Activated naive CD4-positive, alpha-beta T cell treated with Interleukin-2 at 50 U/mL for 16 hours (primary cell): ENCODE results near the gene PDZK1IP1.
"Not testable (repeated sequence)": the region's sequence is repeated elsewhere in the genome, so short reads cannot be mapped to it uniquely, and the experiment has no call there.

Source experiments
- DNase-seq: peaks from one replicate; pipeline ENCODE4 v3.0.0-alpha.2; 2020

The PDZK1IP1 gene

DNA sequence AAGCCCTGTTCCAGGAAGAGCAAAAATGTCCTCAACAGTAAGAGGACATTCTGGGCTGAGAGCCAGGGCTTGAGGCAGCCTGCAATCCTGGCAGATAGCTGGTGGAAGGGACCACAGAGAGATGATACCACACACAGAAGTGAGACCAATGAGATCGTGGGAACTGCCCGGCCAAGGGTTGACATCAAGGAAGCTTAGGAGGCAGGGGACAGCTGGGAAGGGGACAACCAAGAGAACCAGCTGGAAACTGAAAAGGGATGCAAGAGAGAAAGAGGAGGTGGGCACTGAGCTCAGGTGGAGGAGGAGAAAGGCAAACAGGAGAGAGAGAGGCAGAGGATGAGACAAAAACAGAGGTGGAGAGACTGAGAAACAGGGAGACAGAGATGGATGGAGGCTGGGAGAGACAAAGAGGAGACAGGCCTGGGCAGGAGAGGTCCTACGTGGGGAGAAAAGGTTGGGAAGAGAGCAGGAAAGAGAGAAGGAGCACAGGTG is 9.2 kb downstream of the PDZK1IP1 start:
- no peak for DNase-seq

DNA sequence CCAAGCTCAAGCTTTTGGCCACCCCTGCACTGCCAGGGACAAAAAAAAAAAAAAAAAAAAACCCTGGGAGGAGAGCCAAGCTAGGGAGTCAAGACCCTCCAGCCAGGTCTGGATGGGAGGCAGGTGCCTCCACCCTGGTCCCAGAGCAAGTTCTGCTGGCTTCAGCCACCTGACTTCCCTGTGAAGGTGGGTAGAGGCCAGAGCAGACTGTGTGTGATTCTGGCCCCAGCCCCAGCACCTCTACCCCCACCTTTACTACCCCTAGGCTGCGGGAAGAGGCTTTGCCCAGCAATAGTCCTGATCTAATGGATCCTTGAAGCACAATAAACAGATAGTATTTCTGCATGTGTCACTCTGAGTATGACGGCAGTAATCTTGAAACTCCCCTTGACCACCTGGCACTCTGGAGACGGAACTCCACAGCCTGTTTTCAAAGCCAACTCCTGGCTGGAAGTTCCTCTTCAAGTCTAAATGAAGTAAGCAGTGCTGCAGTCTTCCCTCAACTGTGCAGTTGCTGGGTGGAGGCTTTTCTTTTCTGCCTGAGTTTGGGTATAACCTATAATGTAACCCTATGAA is 9.8 kb downstream of the PDZK1IP1 start:
- no peak for DNase-seq

DNA sequence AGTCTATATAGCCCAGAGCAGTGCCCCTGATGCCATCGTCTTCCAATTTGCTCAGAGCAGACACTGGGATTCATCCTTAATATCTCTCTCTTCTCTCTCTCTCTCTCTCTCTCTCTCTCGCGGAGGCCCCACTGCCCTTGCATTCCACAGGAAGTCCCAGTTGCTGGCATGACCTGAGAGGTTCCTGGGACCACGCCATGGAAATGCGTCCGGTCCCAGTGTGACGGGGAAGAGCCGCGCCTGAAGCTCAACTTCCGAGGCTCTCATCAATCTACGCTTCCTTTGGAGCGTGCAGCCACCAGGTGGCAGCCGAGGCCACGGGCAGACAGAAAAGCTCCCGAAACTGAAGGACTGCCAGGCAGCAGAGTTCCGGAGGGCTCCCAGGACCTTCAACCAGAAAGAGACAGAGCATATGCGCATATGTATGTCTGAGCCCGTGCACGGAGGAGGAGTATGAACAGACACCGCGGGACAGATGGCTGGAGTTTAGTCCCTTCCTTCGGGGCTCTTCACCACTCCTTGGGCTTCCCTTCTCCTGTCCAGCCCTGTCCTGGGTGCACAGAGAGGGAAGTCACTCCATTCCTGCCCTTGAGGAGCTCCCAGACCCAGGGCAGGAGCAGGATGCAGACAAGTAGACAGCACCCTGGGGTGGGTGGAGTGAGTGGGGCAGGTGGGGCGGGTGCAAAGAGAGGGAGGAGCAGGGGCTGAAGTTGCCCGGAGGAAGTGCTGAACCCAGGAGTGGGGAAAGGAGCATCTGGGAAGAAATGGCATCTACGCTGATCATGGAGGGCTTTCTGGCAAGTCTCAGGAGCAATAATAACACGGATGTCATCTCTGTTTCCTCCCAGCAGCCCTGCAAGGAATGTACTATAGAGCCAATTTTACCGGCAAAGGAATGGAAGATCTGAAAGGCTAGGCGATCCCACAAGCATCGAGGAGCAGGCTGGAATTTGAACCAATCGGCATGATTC is 10.5 kb downstream of the PDZK1IP1 start:
- DNase-seq, result peak; percentile 78

DNA sequence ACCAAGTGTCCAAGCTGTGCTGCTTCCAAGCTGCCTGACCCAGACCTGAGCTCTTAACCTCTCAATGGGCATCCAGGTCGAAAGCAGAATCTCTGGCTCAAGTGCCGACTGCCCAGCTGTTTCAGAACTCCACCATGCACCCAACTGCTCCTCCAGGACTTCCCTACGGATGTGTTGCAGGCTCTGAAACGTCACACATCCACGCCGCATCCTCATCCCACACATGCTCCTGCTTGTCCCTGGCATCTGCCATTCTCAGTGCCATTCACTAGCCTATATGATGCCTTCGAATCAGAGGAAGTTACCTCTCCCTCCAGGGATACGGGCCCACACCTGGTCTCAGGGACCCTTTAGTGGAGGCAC is 11.2 kb downstream of the PDZK1IP1 start:
- DNase-seq, result no peak

DNA sequence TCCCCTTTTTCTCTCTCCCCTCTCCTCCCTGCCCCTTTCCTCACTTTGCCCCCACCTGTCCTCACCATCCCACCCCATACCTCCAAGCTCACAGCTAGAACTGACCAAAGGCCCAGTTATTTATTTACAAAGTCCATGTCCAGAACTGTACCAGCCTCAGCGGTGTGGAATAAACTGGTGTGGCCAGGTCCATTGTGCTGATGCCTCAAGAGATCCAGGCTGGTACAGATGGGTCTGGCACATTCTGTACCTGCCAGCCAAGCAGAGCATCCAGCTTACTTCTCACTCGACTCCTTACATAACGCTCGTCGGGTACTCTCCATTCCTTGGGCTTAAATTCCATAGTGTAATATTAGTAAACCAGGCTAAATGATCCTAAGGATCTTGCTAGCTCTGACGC is 11.8 kb downstream of the PDZK1IP1 start:
- DNase-seq, result no peak

DNA sequence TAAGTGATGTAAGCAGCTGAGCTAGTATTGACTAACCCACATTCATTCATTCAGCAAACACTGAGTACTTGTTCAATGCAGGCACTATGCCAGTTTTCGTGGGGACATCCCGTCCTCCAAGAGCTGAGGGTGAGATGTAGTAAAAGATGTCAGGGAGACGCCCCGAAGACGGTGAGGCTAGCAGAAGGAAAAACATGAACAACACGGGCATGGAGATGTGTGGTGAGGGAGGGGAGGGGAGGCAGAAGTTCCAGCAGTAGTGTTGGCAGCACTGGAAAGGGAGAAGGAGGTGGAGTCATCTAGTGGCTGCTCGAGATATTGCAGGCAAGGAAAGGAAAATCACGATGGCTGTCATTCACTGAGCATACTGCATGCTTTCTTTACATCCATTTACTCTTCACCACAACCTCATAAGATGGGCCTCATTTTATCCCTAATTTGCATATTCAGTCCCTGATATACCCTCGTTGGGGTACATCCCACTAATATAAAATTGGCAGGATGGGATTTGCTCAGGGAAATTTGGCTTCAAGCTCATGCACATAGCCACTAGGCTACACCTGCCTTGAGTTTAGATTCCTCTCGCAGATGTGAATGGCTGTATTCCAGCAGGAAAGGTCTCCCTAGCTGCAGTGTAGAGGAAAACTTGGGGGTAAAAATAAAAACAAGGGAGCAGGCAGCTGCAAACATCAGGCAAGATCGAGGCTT is 14.5 kb downstream of the PDZK1IP1 start:
- DNase-seq, result peak; percentile 50

DNA sequence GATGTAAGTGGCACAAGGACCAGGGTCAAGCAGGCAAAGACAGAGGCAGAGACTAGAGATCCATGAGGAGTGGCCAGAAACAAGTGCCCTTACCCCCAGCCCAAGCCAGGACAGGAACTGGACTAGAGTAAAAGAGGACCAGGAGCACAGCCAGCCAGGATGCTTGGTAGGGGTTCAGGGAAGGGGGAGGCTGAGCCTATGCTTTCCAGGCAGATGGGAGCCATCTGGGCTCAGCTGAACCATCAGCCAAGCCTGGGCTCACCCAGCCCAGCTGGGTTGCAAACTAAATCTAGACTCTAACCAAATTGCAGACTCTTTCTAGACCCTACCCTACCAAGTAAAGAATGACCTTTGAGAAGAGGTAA is 15.2 kb downstream of the PDZK1IP1 start:
- DNase-seq, result no peak

DNA sequence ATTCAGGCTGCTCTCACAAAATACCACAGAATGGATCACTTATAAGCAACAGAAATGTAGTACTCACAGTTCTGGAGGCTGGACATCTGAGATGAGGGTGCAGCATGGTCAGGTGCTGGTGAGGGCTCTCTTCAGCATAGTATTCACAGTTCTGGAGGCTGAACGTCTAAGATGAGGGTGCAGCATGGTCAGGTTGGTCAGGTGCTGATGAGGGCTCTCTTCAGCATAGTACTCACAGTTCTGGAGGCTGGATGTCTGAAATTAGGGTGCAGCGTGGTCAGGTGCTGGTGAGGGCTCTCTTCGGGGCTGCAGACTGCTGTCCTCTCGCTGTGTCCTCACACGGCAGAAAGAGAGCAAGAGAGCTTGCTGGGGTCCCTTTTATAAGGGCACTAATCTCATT is 17.1 kb downstream of the PDZK1IP1 start:
- DNase-seq, result no peak

DNA sequence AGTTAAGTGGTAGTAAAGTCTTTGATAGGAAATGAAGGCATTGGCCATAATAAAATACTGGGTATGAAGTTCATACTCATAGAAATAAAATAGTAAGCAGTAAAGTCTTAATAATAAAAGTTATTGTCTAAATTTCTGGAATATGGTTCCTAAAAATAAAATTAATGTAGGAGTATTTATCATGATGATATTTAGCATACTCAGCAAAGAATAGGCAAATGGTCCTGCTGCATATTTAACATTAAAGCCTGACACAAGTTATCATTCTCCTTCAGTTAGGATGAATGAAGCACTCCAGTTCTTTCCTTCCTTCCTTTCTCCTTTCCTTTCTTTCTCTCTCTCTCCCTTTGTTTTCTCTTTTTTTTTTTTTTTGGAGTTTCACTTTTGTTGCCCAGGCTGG is 25.3 kb downstream of the PDZK1IP1 start:
- no peak for DNase-seq

DNA sequence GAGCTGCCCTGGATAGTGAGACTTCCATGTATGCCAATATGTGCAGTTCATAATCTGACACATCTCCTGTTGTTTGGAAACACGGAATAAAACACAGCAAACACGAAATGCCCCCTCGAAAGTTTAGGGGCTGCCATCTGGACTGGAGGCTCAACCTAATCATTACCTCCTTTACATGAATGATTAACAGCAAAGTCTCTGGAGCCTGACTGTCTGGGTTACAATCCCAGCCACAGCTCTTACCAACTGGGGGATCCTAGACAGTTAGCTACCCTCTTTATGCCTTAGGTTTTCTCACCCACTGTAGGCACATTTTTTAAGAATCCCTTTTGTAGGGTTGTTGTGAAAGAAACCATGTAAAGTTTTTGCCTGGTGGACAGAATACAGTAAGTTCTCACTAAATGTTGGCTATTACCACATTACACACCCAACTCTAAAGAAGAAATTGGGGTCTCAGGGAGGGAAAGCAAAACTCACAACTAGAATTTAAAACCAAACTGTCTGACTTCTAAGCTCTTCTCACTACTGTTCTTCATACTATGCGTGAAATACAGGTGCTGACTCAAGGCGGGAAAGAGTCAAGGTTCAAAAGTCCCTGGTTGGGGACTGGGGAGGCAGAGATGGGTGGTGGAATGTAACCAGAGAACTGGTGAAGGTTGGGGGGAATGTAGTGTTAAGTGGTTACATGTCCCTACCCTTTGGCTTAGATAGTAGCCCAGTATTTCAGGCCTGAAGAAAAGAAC is 28.4 kb downstream of the PDZK1IP1 start:
- no peak for DNase-seq

DNA sequence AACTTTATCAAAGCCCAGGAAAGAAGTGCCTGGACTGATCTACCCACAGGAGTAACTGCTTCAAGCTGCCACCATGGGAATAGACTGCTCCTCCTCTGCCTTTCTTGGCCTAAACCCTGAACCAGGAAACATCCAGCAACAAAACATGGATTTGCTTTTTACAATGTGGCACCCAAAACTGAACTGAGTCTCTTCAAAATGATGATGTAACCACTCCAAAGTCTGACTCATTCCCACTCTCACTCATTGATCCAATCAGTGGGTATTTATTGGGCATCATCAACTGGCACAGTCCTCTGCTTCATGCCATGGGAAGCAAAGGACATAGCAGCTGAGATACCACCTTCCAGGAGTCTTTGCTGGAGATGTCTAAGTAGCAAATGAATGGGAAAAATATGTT is 29.1 kb downstream of the PDZK1IP1 start:
- no peak for DNase-seq

DNA sequence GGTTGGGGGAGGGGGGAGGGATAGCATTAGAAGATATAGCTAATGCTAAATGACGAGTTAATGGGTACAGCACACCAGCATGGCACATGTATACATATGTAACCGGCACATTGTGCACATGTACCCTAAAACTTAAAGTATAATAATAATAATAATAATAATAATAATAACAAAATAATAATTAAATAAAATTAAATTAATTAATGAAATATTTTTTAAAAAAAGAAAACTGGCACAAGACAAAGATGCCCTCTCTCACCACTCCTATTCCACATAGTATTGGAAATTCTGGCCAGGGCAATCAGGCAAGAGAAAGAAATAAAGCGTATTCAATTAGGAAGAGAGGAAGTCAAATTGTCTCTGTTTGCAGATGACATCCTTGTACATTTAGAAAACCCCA is 31.9 kb downstream of the PDZK1IP1 start:
- not testable (repeated sequence) for DNase-seq

DNA sequence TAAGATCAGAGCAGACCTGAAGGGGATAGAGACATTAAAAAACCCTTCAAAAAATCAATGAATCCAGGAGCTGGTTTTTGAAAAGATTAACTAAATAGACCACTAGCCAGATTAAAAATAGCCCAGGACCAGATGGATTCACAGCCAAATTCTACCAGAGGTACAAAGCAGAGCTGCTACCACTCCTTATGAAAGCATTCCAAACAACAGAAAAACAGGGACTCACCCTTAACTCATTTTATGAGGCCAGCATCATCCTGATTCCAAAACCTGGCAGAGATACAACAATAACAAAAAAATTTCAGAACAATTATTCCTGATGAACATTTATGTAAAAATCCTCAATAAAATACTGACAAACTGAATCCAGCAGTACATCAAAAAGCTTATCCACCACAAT is 33.4 kb downstream of the PDZK1IP1 start:
- not testable (repeated sequence) for DNase-seq

DNA sequence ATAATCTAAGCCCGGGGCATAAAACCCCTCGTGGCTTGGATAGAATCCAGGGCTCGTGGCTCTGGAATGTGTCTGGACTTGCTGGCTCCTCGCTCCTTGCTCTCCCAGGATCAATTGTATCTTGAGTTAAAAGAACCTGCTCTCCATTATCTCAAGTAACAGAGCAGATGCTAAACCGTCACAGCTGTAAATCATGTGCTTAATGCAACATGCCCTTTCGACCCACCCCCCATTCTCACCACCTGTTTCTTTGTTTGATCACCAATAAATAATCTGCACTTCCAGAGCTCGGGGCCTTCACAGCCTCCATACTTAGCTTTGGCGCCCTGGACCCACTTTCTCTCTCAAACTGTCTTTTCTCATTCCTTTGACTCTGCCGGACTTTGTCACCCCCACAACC is 40.7 kb downstream of the PDZK1IP1 start:
- DNase-seq, result not testable (repeated sequence)

DNA sequence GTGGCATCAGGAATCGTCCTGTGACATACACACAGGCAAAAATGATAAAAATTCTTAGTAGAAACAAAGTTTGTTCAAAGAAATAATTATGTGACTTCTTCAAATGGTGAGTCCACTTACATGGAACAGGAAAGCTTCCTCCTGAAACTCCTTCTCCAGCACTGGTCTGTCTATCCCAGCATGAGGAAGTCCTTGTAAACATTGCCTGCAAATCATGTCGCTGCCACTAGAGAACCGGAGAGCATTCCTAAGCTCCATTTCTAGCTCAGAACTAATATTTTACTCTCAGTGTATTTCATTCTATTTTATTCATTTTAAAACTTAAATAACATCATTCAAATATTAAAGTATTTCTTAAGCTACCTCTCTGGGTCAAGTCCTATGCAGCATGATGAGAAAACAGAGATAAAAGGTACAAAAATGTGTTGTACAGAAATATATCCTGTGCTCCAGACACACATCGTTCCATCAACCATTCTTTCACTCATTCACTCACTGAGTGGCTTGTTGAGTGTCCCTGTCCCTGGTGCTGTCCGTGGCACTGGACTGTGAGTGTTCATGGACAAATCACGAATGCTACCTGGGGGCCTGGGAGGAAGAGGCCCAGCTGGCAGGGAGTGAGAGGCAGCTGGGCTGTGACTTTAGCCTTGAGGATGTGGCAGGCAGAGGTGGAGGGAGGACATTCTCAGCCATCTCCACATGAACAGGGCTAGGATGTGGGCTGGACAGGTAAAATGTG is 42.6 kb downstream of the PDZK1IP1 start:
- DNase-seq, result no peak

DNA sequence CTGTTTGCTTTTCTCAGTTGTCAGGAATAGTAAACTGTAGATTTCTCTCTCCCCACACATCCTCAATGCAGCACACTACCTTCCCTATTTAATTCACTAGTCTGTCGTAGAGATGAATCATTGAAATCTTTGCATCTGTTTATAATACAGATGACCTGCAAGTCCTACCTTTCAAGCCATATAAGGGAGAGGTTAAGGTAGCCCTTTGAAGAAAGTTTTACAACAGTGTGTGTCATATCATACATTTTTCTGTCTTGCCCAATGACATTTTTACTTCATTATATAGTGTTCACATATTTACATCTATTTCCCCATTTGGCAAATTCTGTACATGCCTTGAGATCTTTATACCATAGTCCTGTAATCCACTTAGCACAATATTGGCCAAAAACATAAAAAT is 43.3 kb downstream of the PDZK1IP1 start:
- DNase-seq, result not testable (repeated sequence)

DNA sequence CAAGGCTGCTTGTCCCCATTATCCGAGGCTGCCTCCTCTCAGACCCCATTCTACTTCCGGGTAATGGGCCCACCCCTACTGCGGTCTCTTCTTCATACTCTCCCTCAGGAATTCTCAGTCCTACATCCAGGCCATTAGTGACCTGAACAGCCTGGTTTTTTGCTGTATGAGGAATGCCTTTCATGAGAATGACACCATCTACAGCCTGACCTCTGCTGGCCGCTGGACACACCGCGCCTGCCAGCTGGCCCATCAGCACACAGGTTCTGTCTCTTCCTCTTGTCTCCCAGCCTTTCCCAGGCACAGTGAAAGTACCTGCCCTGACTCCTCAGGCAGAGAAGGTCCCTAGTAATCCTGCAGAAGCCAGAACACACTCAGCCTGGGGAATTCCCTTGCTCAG is 46.2 kb downstream of the PDZK1IP1 start:
- DNase-seq, result not testable (repeated sequence)

DNA sequence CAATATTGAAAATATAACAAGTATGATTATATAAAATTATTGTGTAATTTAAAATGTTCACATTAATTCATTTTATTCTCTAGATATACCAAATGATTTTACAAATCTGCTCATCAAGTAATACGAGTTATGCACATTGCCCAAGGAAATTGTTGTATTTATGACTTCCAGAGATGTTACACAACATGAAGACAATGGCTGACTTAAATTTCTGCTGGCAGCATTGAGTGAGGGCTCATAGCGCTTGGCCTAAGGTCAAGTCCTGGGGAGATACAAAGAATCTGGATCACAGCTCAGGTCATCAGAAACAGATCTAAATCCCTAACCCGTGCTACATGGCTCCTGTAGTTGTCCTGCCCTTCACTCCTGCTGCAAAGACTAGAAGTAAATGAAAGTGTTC is 49.5 kb downstream of the PDZK1IP1 start:
- DNase-seq, result not testable (repeated sequence)

DNA sequence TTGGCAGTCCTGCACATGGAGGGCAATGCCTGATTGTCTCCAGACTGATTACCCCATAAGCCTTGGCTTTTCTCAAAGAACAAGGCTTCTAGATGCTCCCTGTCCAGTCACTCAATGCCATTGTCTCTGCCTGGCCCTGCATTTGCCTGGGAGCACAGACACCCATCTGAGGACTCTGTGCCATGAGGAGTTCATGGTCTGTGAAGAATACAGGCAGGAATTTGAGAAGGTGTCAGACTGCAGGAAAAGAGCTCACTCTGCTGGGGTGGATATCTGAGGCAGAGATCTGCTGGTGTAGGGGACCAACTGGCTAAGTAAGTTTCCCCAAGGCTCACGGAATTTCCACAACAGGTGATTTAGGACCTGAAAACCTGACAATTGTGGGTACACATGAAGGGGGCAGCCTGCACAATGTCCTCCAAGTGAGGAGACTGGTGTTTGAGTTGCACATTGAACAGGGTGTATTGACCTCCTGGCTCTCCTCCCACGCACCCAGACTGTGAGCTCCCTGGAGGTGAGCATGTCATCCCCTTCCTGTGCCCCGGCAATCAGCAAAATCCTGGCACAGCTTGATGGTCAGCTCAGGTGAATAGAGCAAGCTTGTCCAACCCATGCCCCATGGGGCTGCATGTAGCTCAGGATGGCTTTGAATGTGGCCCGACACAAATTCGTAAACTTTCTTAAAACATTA is 51.8 kb downstream of the PDZK1IP1 start:
- DNase-seq, result no peak

DNA sequence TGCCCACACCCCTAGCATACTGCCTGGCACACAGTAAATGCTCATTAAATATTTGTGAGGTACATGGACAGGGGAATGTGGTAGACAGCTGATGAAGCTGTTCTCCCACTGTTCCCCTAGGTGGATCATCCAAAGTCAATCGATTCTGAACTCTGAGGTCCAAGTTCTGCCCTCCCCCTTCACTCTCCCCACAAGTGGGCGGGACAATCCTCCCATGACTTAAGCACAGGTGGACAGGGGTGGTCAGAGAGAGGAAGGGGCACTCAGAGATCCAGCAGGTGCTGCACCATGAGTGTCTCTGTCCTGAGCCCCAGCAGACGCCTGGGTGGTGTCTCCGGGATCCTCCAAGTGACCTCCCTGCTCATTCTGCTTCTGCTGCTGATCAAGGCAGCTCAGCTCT is 52.6 kb downstream of the PDZK1IP1 start, which contains the start of gene CYP4A22:
CYP4A22 (plus strand) TSS at position 244 of the 400 bp plus-strand sequence; CDS start at position 289, 45 bp downstream.
- DNase-seq, result no peak
